ENCODE data around the gene MACROD2. TPM values are rescaled to one million over a fixed set of nuclear protein-coding genes. Genes with fewer than 3 reads are reported as not detected.

MACROD2 gene
- polyA plus RNA-seq, 1 donor = 2.7 TPM

DNA sequence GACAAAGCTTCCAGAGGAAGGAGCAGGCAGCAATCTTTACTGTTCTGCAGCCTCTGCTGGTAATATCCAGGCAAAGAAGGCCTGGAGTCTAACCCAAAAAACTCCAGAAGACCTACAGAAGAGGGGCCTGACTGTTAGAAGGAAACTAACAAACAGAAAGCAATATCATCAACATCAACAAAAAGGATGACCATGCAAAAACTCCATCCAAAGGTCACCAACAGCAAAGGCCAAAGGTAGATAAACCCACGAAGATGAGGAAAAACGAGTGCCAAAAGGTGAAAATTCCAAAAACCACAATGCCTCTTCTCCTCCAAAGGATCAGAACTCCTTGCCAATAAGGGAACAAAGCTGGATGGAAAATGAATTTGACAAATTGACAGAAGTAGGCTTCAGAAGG, 811.9 kb downstream of the MACROD2 start:
- no peak for DNase-seq (ENCODE audit: low read depth)

DNA sequence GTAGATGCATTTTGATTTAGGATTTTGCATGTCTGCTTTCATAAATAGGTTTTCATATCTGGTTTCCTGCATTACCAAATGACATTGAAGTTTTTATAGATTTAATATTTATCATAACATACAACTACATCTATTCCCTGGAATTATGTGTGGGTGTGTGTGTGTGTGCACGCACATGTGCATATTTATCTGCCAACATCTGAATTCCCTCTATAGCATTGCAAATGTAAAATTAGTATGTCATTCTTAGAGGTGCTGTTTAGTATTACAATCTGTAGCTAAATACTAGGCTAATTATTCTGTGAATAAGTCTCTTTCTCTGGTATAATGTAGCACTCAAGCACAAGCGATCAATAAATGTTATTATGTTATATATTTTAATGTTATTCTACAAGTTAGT, 820.0 kb downstream of the MACROD2 start:
- no peak for DNase-seq (ENCODE audit: low read depth)

DNA sequence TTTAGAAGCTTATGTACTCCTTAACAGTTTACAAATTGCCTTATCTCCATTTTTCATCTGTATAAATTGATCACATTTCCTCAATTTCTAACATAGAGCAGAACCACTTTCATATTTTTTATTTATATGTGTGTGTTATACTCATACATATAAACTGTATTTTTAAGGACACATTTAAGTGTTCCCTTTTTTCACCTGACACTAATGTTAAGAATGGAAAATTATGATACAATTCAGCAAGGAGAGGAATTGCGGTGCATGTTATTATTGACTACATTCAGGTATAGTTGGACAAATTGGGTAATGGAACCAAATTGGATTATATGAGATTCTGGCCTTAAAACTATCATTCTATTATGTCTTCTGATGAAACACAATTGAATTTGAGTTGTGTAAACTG, 821.2 kb downstream of the MACROD2 start:
- no peak for DNase-seq (ENCODE audit: low read depth)

DNA sequence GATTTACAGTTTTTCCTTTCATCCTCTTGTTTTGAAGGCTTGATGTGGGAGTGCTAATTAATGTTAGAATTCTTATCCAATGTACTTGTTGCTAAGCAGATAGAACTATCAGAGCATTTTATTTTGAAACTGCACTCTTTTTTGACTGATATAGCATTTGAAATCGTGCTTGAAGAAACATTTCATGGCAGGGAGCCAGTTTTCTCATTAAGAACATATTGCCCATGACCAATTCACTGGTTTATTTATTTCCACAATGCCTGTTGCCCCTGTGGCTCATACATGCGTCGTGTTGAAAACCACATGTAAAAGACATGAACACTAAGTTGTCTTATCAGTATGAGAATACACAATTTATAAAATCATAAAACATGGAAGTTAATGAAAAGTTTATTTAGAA, 821.8 kb downstream of the MACROD2 start:
- DNase-seq (ENCODE audit: low read depth) = no peak

DNA sequence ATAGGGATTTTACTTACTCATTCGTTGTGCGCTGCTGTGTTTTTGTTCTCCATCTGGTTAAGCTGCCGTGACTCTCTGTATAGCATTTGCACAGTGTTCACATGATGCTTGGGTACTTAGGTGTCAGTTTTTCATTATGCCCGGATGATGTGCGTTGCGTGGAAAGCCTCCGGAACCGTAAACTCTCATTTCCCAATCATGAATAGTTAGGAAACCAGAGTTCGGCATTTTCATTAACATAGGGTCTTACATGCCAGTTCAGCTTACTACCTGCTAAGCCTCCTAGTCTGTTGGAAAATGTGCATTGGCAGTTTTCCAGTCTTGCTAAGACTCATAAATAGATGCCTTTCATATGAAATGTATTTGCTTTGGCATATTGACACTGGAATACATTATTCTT, 825.5 kb downstream of the MACROD2 start:
- no peak for DNase-seq (ENCODE audit: low read depth)

DNA sequence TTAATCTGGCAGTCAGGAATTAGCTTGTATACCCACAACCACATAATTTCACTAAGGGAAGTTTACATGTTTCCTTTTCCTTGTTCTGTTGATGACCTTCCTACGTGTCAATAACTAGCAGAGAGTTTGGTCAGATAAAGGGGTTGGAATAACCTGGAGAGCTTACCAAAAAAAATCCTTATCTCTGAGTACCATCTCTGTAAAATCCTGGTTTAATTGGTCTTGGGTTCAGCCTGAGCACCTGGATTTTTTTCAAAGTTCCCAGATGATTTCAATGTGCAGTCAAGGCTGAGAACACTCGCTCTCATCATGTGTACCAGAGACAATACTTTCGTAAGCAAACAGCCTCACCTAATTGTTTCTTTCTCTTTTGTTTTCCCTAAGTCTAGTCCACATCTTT, 825.9 kb downstream of the MACROD2 start:
- DNase-seq (ENCODE audit: low read depth) = no peak

DNA sequence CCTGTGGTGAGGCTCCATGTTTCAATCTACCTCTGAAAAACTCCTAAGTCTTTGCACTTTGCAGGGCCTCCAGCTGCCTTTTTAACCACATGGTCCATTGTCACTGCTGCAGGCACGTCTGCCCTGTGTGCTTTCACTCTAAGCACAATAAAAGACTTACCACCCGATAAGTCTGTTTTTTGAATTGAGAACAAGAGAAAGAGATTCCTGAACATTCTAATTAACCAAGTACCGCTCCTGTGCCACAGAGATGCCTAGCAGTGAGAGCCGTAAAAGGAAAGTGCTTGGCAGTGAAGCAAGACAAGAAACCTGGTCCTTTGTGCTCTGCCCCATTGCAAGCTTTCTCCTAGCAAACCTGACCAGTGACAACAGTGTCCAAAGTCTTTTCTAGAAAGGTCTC, 829.7 kb downstream of the MACROD2 start:
- DNase-seq (ENCODE audit: low read depth) = no peak

DNA sequence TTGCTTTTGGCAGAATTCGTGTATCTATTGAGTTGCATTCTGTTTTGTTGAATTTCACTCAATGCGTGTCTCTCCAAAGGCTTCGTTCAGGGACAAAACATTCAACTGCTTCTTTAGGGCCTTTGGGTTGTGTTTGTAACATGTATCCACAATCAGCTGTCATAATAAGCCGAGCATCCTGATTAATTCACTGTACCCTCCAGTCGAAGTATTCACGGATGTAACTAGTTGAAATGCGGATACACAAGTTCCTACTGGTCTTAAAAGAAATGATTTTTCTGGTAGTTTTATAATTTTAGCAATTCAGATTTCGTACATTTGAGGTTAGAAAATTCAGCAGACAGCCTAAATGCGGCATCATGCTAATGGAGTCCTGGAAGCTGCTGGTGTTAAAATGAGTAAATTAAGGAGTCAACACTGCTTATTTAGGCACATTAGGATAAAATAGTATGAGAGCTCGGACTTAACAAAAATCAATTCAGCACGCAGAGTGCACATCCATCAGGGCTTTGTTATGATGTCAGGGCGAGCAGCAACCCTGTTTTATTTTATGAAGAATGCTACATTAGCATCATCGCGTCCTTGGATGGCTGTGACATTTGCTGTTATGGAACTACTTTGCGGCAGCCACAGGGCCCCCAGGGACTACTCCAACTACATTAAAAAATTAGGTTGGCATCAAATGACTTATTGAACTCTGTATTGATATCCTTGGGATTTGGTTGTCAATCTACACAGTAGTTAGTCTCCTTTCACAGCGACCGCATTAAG, 831.4 kb downstream of the MACROD2 start:
- no peak for DNase-seq (ENCODE audit: low read depth)

DNA sequence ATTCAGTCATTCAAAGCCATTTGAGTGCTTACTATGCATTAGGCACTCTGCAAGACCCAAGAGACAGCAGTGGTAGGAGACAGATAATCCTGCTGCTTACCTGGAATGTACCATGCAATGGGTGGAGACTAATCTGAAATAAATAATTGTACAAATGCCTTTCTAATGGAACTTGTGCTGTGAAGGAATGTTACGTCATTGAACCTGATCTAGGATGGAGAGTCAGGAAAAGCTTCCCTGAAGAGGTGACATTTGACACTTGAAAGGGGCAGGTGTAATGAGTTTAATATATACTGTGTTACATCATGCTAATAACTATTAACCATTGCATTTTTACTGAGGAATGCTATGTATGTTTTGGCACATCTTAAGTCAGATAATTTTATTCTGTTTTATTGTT, 833.1 kb downstream of the MACROD2 start:
- DNase-seq (ENCODE audit: low read depth) = no peak

DNA sequence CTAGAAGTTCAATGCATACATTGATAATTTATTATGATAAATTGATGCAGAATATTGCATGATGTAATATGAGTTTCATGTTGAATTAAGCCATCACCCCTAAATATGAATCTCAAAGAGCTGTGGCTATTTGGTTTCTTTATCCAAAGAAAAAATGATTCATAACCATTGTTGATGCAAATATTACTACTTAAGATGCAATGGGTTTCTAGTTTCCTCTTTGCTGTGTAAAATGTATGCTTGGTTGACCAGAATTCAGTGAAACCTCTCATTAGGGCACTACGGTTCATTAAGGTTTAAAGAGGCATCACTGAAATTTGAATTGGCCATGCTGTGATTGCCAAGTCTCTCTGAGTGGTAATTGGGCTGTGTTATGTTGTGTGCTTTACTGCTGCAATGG, 834.6 kb downstream of the MACROD2 start:
- DNase-seq (ENCODE audit: low read depth) = no peak

DNA sequence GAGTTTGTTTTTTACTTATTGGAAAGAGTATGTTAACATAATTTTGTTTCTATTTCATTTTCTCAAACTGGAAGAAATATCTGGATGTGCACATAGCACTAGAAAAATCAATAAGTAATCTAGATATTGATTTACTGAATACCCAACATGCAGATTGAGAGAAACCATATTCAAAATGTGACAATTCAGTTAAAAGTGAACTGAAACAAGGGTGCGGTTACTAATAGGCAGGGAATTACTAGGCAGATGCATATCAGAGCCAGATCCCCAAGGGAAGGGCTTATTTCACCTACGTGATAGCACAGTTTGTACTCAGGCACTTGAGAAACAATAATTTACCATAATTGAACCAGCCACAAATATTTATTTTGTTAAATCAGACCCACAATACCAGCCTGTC, 835.1 kb downstream of the MACROD2 start:
- DNase-seq (ENCODE audit: low read depth) = no peak

DNA sequence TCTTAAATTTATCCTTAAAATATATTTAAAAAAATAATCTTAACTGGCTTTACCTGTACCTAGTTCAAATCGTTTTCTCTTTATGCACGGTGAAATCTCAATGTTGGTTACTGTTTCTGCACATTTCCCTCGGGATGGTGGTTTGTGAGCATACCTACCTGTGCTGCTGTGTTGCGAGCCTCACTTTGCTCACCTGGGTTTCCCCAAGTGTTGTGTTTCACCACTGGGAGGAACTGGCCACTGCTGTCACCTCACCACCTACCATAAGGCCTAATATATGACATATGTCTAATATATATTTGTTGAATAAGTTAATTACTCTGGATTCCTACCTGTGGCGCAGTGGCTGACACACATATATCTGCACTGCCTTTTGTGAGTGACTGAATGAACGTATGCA, 835.6 kb downstream of the MACROD2 start:
- no peak for DNase-seq (ENCODE audit: low read depth)

DNA sequence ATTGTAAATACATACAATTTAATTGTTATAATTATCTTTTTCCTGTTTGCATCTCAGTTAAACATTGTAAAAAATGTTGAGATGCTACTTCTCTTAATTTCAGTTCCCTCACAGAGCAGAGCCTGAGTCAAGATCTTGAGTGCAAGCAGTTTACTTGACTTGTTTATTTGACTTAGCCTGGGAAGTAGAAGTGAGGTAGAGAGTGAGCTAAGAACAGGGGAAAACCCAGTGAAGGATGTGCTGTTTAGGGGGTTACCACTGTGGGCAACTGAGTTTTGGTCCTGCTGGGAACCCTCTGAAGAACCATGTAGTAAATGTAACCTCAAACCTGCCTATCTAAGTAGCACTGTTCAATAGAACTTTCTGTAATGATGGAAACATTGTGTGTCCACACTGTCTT, 837.3 kb downstream of the MACROD2 start:
- DNase-seq (ENCODE audit: low read depth) = no peak

DNA sequence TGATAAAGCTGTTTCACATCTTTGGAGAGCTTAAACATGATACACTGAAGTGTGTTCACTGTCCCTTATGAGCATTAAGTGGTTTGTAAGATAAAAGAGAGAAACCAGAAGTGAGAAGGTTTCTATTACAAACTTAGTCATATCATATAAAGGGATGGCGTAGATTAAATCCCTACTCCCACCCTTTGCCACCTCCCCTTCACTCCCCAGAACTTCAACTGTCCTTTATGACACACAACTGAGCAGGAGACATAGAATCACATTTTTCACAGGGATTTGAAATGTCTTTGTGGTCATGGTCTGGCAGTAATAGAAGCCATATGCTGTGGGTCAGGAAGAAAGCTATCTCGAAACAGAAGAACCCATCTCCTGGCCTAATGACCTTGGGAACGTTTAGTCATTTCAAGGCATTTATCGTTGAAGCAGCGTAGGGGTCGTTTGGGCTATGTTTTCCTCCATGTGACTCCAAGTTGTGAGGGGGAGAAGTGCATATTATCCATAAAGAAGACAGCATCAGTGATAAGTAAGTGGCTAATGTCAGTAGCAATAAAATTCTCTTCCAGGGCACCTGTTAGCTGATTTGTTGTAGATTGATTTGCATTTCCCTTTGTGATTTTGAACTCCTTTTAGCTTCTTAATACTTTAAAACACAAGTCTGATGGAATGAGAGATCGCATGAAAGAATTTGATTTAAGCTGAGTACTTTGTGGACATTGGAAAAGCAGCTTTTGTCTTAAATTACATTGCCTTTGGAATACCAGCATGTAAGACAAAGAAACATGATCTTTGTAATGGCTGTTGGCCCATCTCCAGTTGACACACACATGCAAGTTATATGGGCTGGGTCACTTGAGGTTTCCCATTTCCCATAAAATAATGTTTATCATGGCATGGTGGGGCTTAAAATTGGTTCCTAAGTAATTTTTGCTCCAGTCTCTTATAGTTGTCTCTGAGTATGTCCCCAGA, 843.6 kb downstream of the MACROD2 start:
- no peak for DNase-seq (ENCODE audit: low read depth)

DNA sequence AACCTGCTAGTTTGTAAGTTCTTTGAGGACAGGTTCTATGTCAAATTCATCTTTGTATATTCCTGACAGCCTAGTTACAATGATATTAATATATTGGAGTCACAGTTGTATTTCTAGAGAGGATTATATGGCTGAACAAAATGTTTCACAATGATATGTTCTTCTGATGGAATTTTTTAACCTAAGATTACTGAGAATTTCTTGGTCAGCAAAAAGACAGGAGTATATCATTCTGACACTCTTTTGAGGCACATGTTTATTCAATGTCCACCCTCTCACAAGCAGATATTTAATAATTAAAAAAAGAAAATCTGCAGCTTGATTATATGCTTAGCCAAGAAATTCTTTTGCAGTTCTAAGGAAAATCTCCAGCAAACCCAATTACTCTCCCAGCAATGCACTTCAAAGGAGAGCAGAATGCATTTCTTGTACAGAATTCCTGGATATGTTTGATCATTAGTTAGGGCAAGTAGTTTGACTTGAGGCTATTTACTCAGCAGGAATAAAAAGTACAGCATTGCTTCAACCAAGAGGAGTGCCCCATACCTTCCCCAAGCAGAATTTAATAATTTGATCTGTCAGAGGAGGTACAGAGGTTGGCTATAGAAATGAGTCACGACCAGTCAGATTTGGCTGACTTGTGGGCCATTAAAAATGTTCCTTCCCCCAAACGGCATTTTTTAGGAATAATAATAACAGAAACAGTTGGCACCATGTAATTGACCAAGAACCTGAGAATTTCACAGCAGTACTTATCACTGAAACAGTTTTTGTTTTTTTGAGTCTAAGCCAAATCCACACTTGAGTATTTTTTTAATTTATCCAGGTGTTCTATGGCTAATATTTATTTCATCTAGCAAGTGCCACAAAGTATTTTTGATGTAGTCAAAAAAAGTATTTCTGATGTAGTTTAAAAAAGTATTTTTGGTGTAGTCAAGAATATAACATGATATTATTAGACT, 850.2 kb downstream of the MACROD2 start:
- DNase-seq (ENCODE audit: low read depth) = no peak

DNA sequence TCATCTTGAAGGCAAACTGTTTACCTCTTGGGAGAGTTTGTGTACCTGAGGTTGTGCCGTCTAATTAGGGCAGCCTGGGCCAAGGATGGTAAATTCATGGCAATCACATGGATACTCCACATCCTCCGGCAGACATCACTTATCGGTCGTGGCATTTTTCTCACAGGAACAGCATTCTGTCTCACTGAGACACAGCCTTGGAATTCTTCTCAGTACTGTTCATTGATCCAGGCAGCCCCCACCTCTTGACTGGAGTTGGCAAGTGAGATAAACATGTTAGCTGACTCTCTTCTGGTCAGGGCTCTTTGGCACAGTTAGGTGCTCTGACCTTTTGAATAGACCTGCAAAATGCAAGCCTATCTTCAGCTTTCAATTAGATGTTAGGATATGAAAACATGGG, 853.5 kb downstream of the MACROD2 start:
- DNase-seq (ENCODE audit: low read depth) = no peak

DNA sequence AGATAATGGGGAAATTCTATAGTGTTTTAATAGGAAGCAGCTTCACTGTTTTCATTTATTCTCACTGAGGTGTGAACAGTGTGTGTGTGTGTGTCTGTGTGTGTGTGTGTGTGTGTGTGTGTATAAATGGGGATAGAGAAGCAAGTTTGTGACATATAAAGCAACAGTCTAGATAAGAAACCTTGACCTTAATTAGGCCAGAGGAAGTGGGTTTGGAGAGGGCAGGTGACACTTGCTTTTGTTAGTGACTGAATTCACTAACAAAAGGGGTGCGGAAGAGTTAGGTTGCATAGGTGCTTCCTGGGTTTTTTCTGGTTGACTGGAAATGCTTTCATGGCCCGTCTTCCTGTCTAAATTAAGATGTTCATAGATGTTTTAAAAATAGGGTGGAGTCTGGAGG, 857.8 kb downstream of the MACROD2 start:
- DNase-seq (ENCODE audit: low read depth) = no peak

DNA sequence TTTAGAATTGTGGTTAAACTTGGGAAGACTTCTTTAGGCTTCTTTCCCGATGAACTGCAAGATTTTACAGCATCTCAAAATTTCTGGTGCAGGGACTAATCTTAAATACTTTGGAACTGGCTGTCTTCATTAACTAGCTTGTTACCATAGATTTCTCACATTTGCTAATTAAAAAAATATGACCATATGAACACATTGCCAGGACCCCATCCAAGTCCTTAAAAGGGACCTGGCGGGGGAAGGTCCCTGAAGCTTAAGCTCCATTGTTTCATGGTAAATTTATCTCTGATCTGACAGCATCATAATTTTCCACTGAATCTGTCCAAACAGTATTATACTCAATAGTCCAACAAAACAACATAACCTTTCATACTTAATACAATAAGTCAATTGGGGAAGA, 859.9 kb downstream of the MACROD2 start:
- no peak for DNase-seq (ENCODE audit: low read depth)

DNA sequence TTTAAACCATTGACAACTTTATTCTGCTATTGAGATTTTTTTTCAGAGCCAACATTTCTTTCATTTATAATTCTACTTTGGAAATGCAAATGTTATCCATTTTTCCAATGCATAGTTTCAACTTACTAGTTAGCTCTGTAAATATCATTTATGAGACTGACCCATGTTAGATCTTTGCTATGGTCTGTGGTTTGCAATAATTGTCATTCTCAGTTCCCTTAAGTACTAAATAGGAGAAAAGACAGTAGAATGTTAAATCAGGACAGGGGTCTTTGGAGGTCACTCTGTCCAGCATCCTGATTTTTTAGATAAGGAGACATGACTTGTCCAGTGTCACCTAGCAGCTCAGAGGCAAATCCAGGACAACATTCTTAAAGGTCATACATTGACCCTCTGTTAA, 864.3 kb downstream of the MACROD2 start:
- no peak for DNase-seq (ENCODE audit: low read depth)

DNA sequence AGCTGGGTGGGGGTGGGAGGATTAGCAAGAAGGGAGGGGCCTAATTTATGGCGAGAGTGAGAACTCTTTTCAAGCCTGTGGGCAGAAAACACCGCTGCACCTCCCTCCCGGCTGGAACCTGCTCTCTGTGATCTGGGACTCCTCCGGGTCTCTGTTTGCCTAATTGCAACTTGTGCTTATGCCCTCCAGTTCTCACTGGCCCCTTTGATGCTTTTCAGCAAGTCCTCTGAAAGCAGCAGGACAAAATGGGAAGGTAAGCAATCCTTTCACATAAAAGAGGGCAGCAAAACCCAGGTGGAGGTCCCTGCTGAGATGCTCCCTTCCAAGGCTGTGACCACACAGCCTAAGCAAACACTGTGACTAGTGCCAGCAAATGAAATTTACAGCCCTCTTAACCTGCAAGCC, 865.1 kb downstream of the MACROD2 start:
- no peak for DNase-seq (ENCODE audit: low read depth)

DNA sequence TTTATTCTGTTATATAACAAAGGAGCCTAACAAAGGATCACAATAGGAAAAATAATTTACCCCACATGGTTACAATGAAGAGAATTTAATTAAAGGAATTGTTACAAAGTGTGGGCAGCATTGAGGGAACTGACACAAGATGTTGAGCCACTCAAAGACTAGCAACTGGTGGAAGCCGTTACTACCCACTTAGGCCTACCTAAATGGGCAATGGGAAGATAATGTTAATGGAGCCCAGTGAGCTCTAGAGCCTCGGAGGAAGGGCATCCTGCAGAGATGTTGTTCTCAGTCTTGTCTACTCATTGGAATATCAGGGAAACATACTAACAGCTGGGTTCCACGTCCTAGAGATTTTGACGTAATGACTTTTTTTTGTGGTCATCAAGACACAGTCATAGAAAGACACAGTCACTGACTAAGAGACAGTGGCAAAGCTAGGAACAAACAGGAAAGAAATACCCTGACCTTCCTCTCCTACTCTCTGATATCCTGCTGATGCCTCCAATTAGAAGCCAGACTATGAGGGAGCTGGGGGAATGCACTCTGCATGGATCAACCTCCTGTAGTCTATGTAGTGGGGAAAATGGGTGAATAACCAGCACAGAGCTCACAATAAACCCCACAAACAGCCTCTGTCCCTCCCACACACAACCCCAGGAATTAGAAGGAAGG, 865.8 kb downstream of the MACROD2 start:
- DNase-seq (ENCODE audit: low read depth) = no peak
